OCI-LY3 (cell line): ENCODE results near the gene DEFB112.

Experiments used
- H2AFZ ChIP-seq: fragments of 200-600, 300-600 bp; shearing (Covaris generic); 2 replicates; pipeline ENCODE4 v1.6.0; 2014; ENCODE audit warnings: antibody characterized with exemption, low read depth, low read length
- H3K27ac ChIP-seq: fragments of 200-600, 300-600 bp; sonication (generic); 2 replicates; pipeline ENCODE4 v1.5.1; 2014; ENCODE audit warnings: mild to moderate bottlenecking, low read length, moderate library complexity, mixed read lengths
- H3K27me3 ChIP-seq: fragments of 200-600, 300-600 bp; sonication (generic); 2 replicates; pipeline ENCODE4 v1.6.1; 2014; ENCODE audit warnings: low read depth, low read length, mixed read lengths
- H3K36me3 ChIP-seq: fragments of 200-600, 300-600 bp; sonication (generic); replicated peaks from 2 replicates; pipeline ENCODE3; 2014; ENCODE audit warnings: low read depth, low read length, mixed read lengths
- H3K4me1 ChIP-seq: fragments of 300-600, 200-600 bp; sonication (generic); 2 replicates; pipeline ENCODE4 v1.6.1; 2014; ENCODE audit warnings: low read length, mixed read lengths
- H3K4me2 ChIP-seq: fragments of 200-600, 300-600 bp; sonication (generic); 2 replicates; pipeline ENCODE4 v1.6.1; 2014; ENCODE audit warnings: low read length, mixed read lengths
- H3K4me3 ChIP-seq: fragments of 300-600, 200-600 bp; sonication (generic); 2 replicates; pipeline ENCODE4 v1.5.1; 2014; ENCODE audit warnings: antibody characterized with exemption, mild to moderate bottlenecking, low read length, moderate library complexity
- H3K79me2 ChIP-seq: fragments of 300-600, 200-600 bp; shearing (Covaris generic); 2 replicates; pipeline ENCODE4 v1.6.1; 2014; ENCODE audit warnings: mild to moderate bottlenecking, low read length, mixed read lengths
- H3K9ac ChIP-seq: fragments of 300-600, 200-600 bp; shearing (Covaris generic); 2 replicates; pipeline ENCODE4 v1.6.0; 2014; ENCODE audit warnings: mild to moderate bottlenecking, low read length, moderate library complexity
- H3K9me3 ChIP-seq: fragments of 200-600, 300-600 bp; shearing (Covaris generic); 2 replicates; pipeline ENCODE4 v1.6.1; 2014; ENCODE audit warnings: low read length, mixed read lengths; ENCODE audit not compliant: insufficient read depth
- H4K20me1 ChIP-seq: fragments of 200-600, 300-600 bp; sonication (generic); 2 replicates; pipeline ENCODE4 v1.6.1; 2016; ENCODE audit warnings: low read length, mixed read lengths; ENCODE audit not compliant: insufficient read depth
- EZH2phosphoT487 ChIP-seq: fragments of 200-600 bp; shearing (Covaris generic); IDR thresholded peaks from 2 replicates; pipeline ENCODE4 v1.6.1; 2018; ENCODE audit warnings: antibody characterized with exemption, mixed run types, low read depth
- TF ChIP-seq, protein P1 (sequence below): fragments of 200-600, 300-600 bp; sonication (generic); IDR thresholded peaks from 2 replicates; pipeline ENCODE4 v1.5.1; 2014; ENCODE audit warnings: antibody characterized with exemption, low read length, low read depth

The DEFB112 gene, protein sequence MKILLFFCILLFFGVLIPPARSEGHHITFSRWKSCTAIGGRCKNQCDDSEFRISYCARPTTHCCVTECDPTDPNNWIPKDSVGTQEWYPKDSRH

DNA sequence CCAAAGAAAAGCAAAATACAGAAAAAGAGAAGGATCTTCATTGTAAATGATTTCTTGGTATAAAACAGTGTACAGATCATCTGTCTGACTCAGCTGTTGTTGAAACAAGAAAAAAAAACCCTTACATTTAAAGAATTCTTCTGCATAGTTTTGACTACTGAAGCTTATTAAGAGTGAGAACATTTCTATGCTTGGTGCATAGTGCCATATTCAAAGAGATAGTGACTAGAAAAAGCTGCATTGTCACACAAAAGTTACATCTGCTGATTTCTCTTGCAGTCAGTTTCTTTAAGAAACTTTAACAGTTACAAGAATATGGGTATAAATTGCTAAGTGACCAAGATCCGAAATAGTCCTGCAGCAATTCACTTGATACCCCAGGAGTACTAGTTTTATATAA lies at the start of gene DEFB112:
TSS of gene DEFB112 (minus strand) at position 101 of the 400 bp plus-strand sequence. CDS start at position 41, 60 bp downstream.
- H3K4me2 ChIP-seq = no peak within 1 kb of the TSS
- H3K79me2 ChIP-seq = no peaks in the 10 kb centered on the region
- H3K27me3 ChIP-seq = no peaks in the 10 kb centered on the region
- H3K27ac ChIP-seq = no peak within 1 kb of the TSS
- H3K4me1 ChIP-seq = peaks cover 7% of the 10 kb centered on the region
- no peaks in the 10 kb centered on the region for H4K20me1 ChIP-seq
- no peak within 1 kb of the TSS for H3K9ac ChIP-seq
- no peaks in the 10 kb centered on the region for H3K36me3 ChIP-seq
- no peak within 1 kb of the TSS for H2AFZ ChIP-seq
- no peaks in the 10 kb centered on the region for H3K9me3 ChIP-seq
- TF ChIP-seq, protein P1, sequence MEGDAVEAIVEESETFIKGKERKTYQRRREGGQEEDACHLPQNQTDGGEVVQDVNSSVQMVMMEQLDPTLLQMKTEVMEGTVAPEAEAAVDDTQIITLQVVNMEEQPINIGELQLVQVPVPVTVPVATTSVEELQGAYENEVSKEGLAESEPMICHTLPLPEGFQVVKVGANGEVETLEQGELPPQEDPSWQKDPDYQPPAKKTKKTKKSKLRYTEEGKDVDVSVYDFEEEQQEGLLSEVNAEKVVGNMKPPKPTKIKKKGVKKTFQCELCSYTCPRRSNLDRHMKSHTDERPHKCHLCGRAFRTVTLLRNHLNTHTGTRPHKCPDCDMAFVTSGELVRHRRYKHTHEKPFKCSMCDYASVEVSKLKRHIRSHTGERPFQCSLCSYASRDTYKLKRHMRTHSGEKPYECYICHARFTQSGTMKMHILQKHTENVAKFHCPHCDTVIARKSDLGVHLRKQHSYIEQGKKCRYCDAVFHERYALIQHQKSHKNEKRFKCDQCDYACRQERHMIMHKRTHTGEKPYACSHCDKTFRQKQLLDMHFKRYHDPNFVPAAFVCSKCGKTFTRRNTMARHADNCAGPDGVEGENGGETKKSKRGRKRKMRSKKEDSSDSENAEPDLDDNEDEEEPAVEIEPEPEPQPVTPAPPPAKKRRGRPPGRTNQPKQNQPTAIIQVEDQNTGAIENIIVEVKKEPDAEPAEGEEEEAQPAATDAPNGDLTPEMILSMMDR = no peak
- no peak for TF ChIP-seq EZH2phosphoT487
- H3K4me3 ChIP-seq = no peak within 1 kb of the TSS

DNA sequence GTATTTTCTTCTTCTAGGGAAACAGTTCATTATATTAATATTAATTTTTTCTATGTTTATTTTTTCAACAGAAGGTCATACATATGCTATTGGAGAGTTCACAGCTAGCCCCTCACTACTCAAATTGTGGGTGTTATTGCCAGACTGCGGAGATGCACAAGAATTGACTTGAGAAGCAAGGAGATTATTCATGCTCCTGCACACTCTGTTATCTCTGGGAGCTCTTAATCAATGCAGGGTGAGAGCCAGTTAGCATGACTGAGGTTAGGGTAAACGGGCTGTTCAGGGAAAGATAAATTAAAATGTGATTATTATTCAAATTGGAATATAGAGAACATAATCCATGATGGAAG lies 48.9 kb upstream of the DEFB112 start:
- no peaks in the 10 kb centered on the region for H3K79me2 ChIP-seq
- no peaks in the 10 kb centered on the region; the same call in 1 of the 2 replicates for H3K9me3 ChIP-seq
- no peak overlapping the region for H3K27ac ChIP-seq
- no peak overlapping the region for H2AFZ ChIP-seq
- no peak overlapping the region for H3K9ac ChIP-seq
- H3K4me2 ChIP-seq = no peak overlapping the region
- H4K20me1 ChIP-seq = no peaks in the 10 kb centered on the region
- no peaks in the 10 kb centered on the region for H3K27me3 ChIP-seq
- H3K4me1 ChIP-seq = no peaks in the 10 kb centered on the region
- TF ChIP-seq, protein P1 = no peak
- TF ChIP-seq EZH2phosphoT487 = no peak
- H3K36me3 ChIP-seq = no peaks in the 10 kb centered on the region
- H3K4me3 ChIP-seq = no peak overlapping the region

DNA sequence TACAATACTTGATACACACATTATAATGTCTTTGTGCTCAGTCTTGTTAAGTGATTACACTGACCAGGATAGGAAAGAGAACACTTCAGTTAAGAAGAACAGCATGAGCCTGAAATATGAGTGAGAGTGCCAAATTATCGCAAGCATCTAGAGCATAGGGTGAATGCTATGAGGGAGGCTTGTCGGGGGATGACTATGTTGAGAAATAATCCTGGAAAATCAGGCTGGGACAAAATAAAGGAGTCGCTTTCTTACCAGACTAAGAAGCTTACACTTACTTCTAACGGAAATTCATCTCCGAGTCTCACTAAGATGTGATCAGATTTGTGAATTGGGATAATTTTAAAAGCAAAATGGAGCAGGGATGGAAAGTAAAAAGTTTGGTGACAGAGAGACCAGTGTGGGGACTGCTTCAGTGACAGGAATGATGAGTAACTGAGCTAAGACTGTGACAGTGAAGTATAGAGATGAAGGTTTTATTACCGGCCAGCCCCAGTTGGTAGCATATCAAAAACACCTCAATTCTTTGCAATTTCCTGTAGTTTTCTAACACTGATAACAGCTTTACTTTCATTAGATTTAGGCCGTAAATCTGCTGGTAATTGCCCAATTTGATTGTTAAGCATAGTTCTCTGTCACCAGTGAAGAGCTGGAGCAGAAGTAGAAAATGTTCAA lies 48.4 kb upstream of the DEFB112 start:
- Histone ChIP-seq H3K79me2 (no peaks in the 10 kb centered on the region), H3K27me3 (no peaks in the 10 kb centered on the region), H3K27ac (no peak overlapping the region), H3K36me3 (no peaks in the 10 kb centered on the region), H2AFZ (no peak overlapping the region), H4K20me1 (no peaks in the 10 kb centered on the region), H3K4me1 (no peaks in the 10 kb centered on the region), H3K9ac (no peak overlapping the region), H3K4me2 (no peak overlapping the region), H3K9me3 (no peaks in the 10 kb centered on the region; the same call in 1 of the 2 replicates), H3K4me3 (no peak overlapping the region)
- no peak for TF ChIP-seq EZH2phosphoT487
- TF ChIP-seq, protein P1 = no peak

DNA sequence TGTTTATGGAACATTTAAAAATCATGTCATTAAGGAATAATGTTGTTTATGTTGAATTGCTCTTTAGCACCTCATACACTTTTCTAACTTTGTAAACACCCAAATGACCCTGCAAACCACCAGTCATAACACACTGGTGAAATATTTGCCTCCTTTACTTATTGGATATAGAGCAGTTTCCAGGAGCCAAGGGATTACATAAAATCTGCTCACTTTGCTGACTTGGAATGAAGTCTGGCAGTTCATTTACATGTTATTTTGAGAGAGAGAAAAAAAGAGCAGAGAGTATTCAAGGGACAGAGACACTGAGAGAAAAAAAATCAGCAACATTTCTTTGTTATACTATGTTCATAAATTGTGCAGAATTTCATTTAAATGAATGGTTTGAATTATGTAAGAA lies 46.6 kb upstream of the DEFB112 start:
- no peak for TF ChIP-seq EZH2phosphoT487
- TF ChIP-seq, protein P1 = no peak
- H3K4me3 ChIP-seq = no peak overlapping the region

More for the DNA sequence above, 46.6 kb upstream of the DEFB112 start:
- no peak overlapping the region for H3K27ac ChIP-seq
- no peak overlapping the region for H3K4me2 ChIP-seq
- no peak overlapping the region for H2AFZ ChIP-seq
- no peaks in the 10 kb centered on the region for H3K79me2 ChIP-seq
- H3K9ac ChIP-seq = no peak overlapping the region
- no peaks in the 10 kb centered on the region for H4K20me1 ChIP-seq
- H3K27me3 ChIP-seq = no peaks in the 10 kb centered on the region
- no peaks in the 10 kb centered on the region for H3K36me3 ChIP-seq
- H3K9me3 ChIP-seq = no peaks in the 10 kb centered on the region; the same call in 1 of the 2 replicates
- H3K4me1 ChIP-seq = no peaks in the 10 kb centered on the region
